SK-N-MC (cell line): Measurements from ENCODE around the gene TBC1D22A.
"Not testable (repeated sequence)": the region's sequence is repeated elsewhere in the genome, so short reads cannot be mapped to it uniquely, and the experiment has no call there.

Experiments used
- EZH2 ChIP-seq: fragments of 200-600 bp; sonication (generic); IDR thresholded peaks from one replicate; pipeline ENCODE4 v1.6.1; 2017; ENCODE audit warnings: antibody characterized with exemption
- POLR2AphosphoS5 ChIP-seq: IDR thresholded peaks from 2 replicates; pipeline ENCODE4 v1.6.1; 2012; ENCODE audit warnings: mild to moderate bottlenecking, low read depth, low read length, borderline replicate concordance

DNA sequence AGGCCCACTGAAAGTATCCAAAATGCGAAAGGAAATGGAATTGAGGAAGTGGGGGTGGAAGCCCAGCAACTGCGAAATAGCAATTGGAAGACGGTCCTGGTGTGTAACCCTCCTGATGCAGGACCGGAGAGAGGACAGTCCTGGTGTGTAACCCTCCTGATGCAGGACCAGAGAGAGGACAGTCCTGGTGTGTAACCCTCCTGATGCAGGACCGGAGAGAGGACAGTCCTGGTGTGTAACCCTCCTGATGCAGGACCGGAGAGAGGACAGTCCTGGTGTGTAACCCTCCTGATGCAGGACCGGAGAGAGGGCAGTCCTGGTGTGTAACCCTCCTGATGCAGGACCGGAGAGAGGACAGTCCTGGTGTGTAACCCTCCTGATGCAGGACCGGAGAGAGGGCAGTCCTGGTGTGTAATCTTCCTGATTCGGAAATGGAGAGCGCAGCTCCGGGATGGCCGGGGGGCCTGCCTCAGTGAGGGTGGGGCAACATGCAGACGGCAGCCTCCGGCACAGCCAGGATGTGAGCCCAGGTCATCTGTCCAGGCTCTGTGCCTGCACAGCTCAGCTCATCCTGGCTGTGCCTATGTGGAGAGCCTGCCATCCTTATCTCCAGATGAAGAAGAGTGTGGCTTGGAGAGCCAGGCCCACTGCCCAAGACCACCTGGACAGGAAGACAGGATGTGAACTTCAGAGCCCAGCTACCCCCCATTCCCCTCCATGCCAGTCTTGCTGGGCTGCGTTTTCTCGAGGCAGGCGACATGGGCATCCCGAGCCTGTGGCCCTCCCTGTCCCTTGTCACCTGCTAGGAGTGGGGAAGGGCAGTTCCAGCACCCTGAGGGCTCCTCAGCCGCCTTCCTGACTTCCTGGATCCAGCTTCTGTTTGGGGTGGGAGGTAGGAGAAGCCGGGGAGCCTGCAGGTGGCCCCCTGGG, 408.3 kb downstream of the TBC1D22A start:
- TF ChIP-seq EZH2, POLR2AphosphoS5: not testable (repeated sequence)
